Smooth muscle cell (in vitro differentiated cells): ENCODE measurements around the gene KRTAP9-6. TPM values are rescaled to one million over a fixed set of nuclear protein-coding genes. Genes with fewer than 3 reads are reported as not detected.
"Not testable (repeated sequence)": the region's sequence is repeated elsewhere in the genome, so short reads cannot be mapped to it uniquely, and the experiment has no call there.

ENCODE experiments used
- DNase-seq: peaks from one replicate; lab custom pipeline; 2025; ENCODE audit not compliant: unreplicated experiment; lab: John Stamatoyannopoulos, UW
- H2AFZ ChIP-seq: fragments of 200-600 bp; sonication (generic); 2 replicates; pipeline ENCODE4 v1.6.0; 2016; ENCODE audit warnings: antibody characterized with exemption, low read depth, mild to moderate bottlenecking
- H3F3A ChIP-seq: fragments of 200-600 bp; sonication (generic); 2 replicates; pipeline ENCODE4 v1.6.0; 2017; ENCODE audit warnings: antibody characterized with exemption, low read depth
- H3K27ac ChIP-seq: fragments of 200-600 bp; sonication (generic); 2 replicates; pipeline ENCODE4 v1.5.1; 2016; ENCODE audit warnings: low read depth, mild to moderate bottlenecking
- H3K27me3 ChIP-seq: fragments of 200-600 bp; sonication (generic); 2 replicates; pipeline ENCODE4 v1.6.1; 2016; ENCODE audit warnings: low read depth, mild to moderate bottlenecking
- H3K36me3 ChIP-seq: fragments of 200-600 bp; sonication (generic); 2 replicates; pipeline ENCODE4 v1.5.1; 2016; ENCODE audit warnings: low read depth
- H3K4me1 ChIP-seq: fragments of 200-600 bp; sonication (generic); 2 replicates; pipeline ENCODE4 v1.5.1; 2016; ENCODE audit warnings: low read depth
- H3K4me2 ChIP-seq: fragments of 200-600 bp; sonication (generic); 2 replicates; pipeline ENCODE4 v1.6.0; 2016; ENCODE audit warnings: mild to moderate bottlenecking
- H3K4me3 ChIP-seq: fragments of 200-600 bp; sonication (generic); 2 replicates; pipeline ENCODE4 v1.5.1; 2016; ENCODE audit warnings: mild to moderate bottlenecking
- H3K79me2 ChIP-seq: fragments of 200-600 bp; sonication (generic); 2 replicates; pipeline ENCODE4 v1.6.0; 2016; ENCODE audit warnings: low read depth, mild to moderate bottlenecking
- H3K9ac ChIP-seq: fragments of 200-600 bp; sonication (generic); 2 replicates; pipeline ENCODE4 v1.6.0; 2016; ENCODE audit warnings: low read depth
- H3K9me3 ChIP-seq: fragments of 200-600 bp; sonication (generic); replicated peaks from 2 replicates; pipeline ENCODE4 v1.5.1; 2016; ENCODE audit warnings: low read depth
- H4K20me1 ChIP-seq: fragments of 200-600 bp; sonication (generic); 2 replicates; pipeline ENCODE4 v1.6.0; 2016; ENCODE audit warnings: low read depth
- CTCF ChIP-seq: fragments of 200-600 bp; sonication (generic); IDR thresholded peaks from 2 replicates; pipeline ENCODE4 v1.5.1; 2017; ENCODE audit warnings: borderline replicate concordance, mild to moderate bottlenecking, antibody characterized with exemption; ENCODE audit not compliant: insufficient read depth, poor library complexity, severe bottlenecking
- WGBS: methylation state at CpG from one replicate; pipeline ENCODE4 v1.1.7; 2016; ENCODE audit warnings: low lambda C conversion rate; 5-methylcytosine and 5-hydroxymethylcytosine counted together
- polyA plus RNA-seq: library from polyadenylated mRNA; unstranded; fragments of >200 nt; fragmentation: Nextera tagmentation; extraction: Ambion mirVana; gene quantifications from 2 replicates; pipeline ENCODE4 v1.2.1, GENCODE V29; 2016
- total RNA-seq: library from RNA; depleted of rRNA; stranded (reverse); fragments of >200 nt; gene quantifications from 2 replicates; pipeline ENCODE4 v1.2.3, GENCODE V29; 2014

KRTAP9-6 gene, protein sequence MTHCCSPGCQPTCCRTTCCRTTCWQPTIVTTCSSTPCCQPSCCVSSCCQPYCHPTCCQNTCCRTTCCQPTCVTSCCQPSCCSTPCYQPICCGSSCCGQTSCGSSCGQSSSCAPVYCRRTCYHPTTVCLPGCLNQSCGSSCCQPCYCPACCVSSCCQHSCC
- total RNA-seq (not detected in 2 replicates), polyA plus RNA-seq (not detected in 2 replicates)

- no peak within 1 kb of the TSS for H3K27ac ChIP-seq
- WGBS: 81% methylated on average over 2 of the region's 2 CpGs
Observed at GRCh38 chr17:41265078-41265477, at the start of gene KRTAP9-6. Gene KRTAP9-6, plus strand, starts transcription at chr17:41265378. Its CDS starts 0 bp downstream, at chr17:41265378.

DNA sequence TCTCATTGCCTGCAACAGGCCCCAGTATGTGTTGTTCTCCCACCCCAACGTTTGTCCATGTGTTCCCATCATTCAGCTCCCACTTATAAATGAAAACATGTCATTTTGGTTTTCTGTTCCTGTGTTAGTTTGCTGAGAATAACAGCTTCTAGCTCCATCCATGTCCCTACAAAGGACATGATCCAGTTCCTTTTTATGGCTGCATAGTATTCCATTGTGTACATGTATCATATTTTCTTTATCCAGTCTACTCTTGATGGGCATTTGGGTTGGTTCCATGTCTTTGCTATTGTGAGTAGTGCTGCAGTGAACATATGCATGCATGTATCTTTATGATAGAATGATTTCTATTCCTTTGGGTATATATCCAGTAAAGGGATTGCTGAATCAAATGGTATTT is 49.5 kb upstream of the KRTAP9-6 start:
- Histone ChIP-seq H2AFZ (no peak overlapping the region), H3F3A (no peaks in the 10 kb centered on the region), H3K36me3 (no peaks in the 10 kb centered on the region), H3K27ac (no peak overlapping the region), H3K9me3 (no peaks in the 10 kb centered on the region), H3K4me3 (no peak overlapping the region), H3K27me3 (no peaks in the 10 kb centered on the region), H3K79me2 (no peaks in the 10 kb centered on the region), H4K20me1 (no peaks in the 10 kb centered on the region), H3K4me2 (no peak overlapping the region), H3K4me1 (no peaks in the 10 kb centered on the region), H3K9ac (no peak overlapping the region)
- no peak for DNase-seq
- 90% methylated on average over 1 of the region's 1 CpG for WGBS
- no peak for TF ChIP-seq CTCF

More at GRCh38 chr17:41265078-41265477, at the start of gene KRTAP9-6:
- no peak within 1 kb of the TSS for H3K4me2 ChIP-seq
- no peaks in the 10 kb centered on the region for H3K9me3 ChIP-seq
- H3F3A ChIP-seq: no peaks in the 10 kb centered on the region
- H3K27me3 ChIP-seq: peaks cover 24% of the 10 kb centered on the region
- H3K36me3 ChIP-seq: no peaks in the 10 kb centered on the region
- H3K4me3 ChIP-seq: no peak within 1 kb of the TSS
- no peaks in the 10 kb centered on the region for H3K4me1 ChIP-seq
- H2AFZ ChIP-seq: no peak within 1 kb of the TSS
- H3K9ac ChIP-seq: no peak within 1 kb of the TSS
- TF ChIP-seq CTCF: no peak
- H4K20me1 ChIP-seq: no peaks in the 10 kb centered on the region
- H3K79me2 ChIP-seq: no peaks in the 10 kb centered on the region
- no peak for DNase-seq

DNA sequence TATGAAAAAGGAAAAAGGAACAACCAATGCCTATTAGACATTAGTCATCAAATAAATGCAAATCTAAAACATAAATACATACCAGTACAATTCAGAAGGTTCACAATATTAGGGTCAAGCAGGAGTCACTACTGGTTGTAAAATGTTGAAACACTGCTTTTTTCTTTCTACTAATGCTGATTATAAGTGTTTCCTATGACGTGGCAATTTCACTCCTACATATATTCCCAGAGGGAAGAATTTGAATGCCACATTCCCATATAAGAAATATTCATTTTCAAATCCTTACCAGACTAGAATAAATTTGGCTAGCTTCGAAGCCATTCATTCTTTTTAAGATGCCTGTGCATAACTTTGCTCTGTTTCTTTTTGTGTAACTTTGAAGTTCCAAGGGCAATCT is 41.4 kb upstream of the KRTAP9-6 start:
- Histone ChIP-seq H2AFZ (no peak overlapping the region), H3K4me3 (no peak overlapping the region), H4K20me1 (no peaks in the 10 kb centered on the region), H3K36me3 (no peaks in the 10 kb centered on the region), H3K27ac (no peak overlapping the region), H3K27me3 (peaks cover 12% of the 10 kb centered on the region), H3K9ac (no peak overlapping the region), H3F3A (no peaks in the 10 kb centered on the region), H3K79me2 (no peaks in the 10 kb centered on the region), H3K4me2 (no peak overlapping the region), H3K9me3 (no peaks in the 10 kb centered on the region), H3K4me1 (no peaks in the 10 kb centered on the region)
- no peak for DNase-seq
- WGBS: 79% methylated on average over 2 of the region's 2 CpGs
- no peak for TF ChIP-seq CTCF

DNA sequence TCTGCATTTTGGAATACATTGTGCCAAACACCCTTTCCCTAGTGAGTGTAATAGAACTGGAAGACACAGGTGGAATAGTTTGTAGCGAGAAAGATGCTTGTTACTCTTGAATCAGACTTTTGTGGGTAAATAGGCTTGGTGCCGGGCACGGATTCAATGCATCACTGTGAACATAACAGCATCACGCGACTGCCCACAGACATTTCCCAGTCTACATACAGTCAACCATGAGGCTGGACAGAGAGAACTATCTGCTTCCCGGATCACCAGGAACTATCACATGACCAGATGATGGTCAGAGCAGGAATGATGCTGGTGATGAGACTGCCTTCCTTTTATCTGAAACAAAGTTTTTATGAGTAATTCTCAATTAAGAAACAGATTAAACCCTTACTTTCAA is 39.1 kb upstream of the KRTAP9-6 start:
- WGBS: 95% methylated on average over 6 of the region's 6 CpGs
- Histone ChIP-seq H3K4me2 (no peak overlapping the region), H3K79me2 (no peaks in the 10 kb centered on the region), H2AFZ (no peak overlapping the region), H3K27me3 (peaks cover 19% of the 10 kb centered on the region), H4K20me1 (no peaks in the 10 kb centered on the region), H3K36me3 (no peaks in the 10 kb centered on the region), H3K9me3 (no peaks in the 10 kb centered on the region), H3F3A (no peaks in the 10 kb centered on the region), H3K4me3 (no peak overlapping the region), H3K9ac (no peak overlapping the region), H3K27ac (no peak overlapping the region), H3K4me1 (no peaks in the 10 kb centered on the region)
- DNase-seq: no peak
- no peak for TF ChIP-seq CTCF

GRCh38 chr17:41226598-41227095 is 38.5 kb upstream of the KRTAP9-6 start, which contains the start of gene KRTAP9-2:
Gene KRTAP9-2, plus strand, starts transcription at chr17:41226648. Its CDS starts 7 bp downstream, at chr17:41226655.
- not testable (repeated sequence) for H3K79me2 ChIP-seq, H3K9ac ChIP-seq, H3F3A ChIP-seq, H3K9me3 ChIP-seq, H3K27ac ChIP-seq, DNase-seq, H3K4me2 ChIP-seq, H3K4me3 ChIP-seq, H4K20me1 ChIP-seq, H2AFZ ChIP-seq, H3K36me3 ChIP-seq, H3K4me1 ChIP-seq
- WGBS: 65% methylated on average over 3 of the region's 4 CpGs
- peaks cover 19% of the 10 kb centered on the region for H3K27me3 ChIP-seq
